Liver (tissue), 9 donors: Measurements from ENCODE around the gene SSNA1. TPM values are rescaled to one million over a fixed set of nuclear protein-coding genes. Genes with fewer than 3 reads are reported as not detected.

ENCODE experiments used
- DNase-seq: peaks from one replicate; pipeline ENCODE4 v3.0.0-alpha.2; 2017; ENCODE audit warnings: low spot score
- H3K27ac ChIP-seq, 2 donors: one replicate each; pipeline ENCODE4 v1.7.0; 2013; ENCODE audit warnings: inconsistent platforms in 2 of 2, low read length in 2 of 2, control low read depth in 1 of 2, low read depth in 1 of 2, mild to moderate bottlenecking in 1 of 2
- H3K27me3 ChIP-seq, 4 donors: one replicate each; pipeline versions ENCODE4 v1.6.1 to v1.7.0; 2013; ENCODE audit warnings: low read length in 3 of 4, inconsistent platforms in 1 of 4, mild to moderate bottlenecking in 1 of 4, moderate library complexity in 1 of 4; ENCODE audit not compliant: control insufficient read depth in 4 of 4, insufficient read depth in 4 of 4
- H3K36me3 ChIP-seq, 4 donors: one replicate each; pipeline versions ENCODE4 v1.6.1 to v1.7.0; 2013; ENCODE audit warnings: low read length in 3 of 4, mild to moderate bottlenecking in 3 of 4, low read depth in 1 of 4, moderate library complexity in 1 of 4; ENCODE audit not compliant: control insufficient read depth in 4 of 4, insufficient read depth in 3 of 4
- H3K4me1 ChIP-seq, 4 donors: one replicate each; pipeline versions ENCODE4 v1.6.1 to v1.7.0; 2013; ENCODE audit warnings: low read length in 3 of 4, mild to moderate bottlenecking in 3 of 4, moderate library complexity in 1 of 4; ENCODE audit not compliant: control insufficient read depth in 4 of 4, insufficient read depth in 4 of 4
- H3K4me3 ChIP-seq, 3 donors: one replicate each; pipeline versions ENCODE4 v1.6.1 to v1.7.0; 2013; ENCODE audit warnings: low read length in 3 of 3, control low read depth in 1 of 3, low read depth in 1 of 3, mild to moderate bottlenecking in 1 of 3
- H3K9ac ChIP-seq, 2 donors: one replicate each; pipeline ENCODE4 v1.7.0; 2013; ENCODE audit warnings: low read length in 2 of 2, mild to moderate bottlenecking in 2 of 2, moderate library complexity in 2 of 2, control low read depth in 1 of 2, low read depth in 1 of 2
- H3K9me3 ChIP-seq, 4 donors: one replicate each; pipeline versions ENCODE4 v1.6.1 to v1.7.0; 2013; ENCODE audit warnings: low read length in 3 of 4; ENCODE audit not compliant: control insufficient read depth in 4 of 4
- ATF3 ChIP-seq: IDR thresholded peaks from 2 replicates; pipeline ENCODE4 v1.6.1; 2016; ENCODE audit warnings: antibody characterized with exemption
- CTCF ChIP-seq: fragments of 150-350 bp; IDR thresholded peaks from 2 replicates; pipeline ENCODE4 v1.5.1; 2017; ENCODE audit warnings: improper control_type of control experiment, low read depth, low read length; ENCODE audit not compliant: missing input control
- FOXA1 ChIP-seq: IDR thresholded peaks from 2 replicates; pipeline ENCODE4 v1.6.1; 2016; ENCODE audit warnings: antibody characterized with exemption
- FOXA2 ChIP-seq: IDR thresholded peaks from 2 replicates; pipeline ENCODE4 v1.6.1; 2016; ENCODE audit warnings: antibody characterized with exemption
- GABPA ChIP-seq, 2 donors: IDR thresholded peaks in 1 of 2; conservative IDR thresholded peaks in 1 of 2; 2 replicates each; pipeline ENCODE4 v1.6.1; 2016; ENCODE audit warnings: antibody characterized with exemption in 2 of 2, mild to moderate bottlenecking in 1 of 2, moderate library complexity in 1 of 2
- HNF4G ChIP-seq: IDR thresholded peaks from 2 replicates; pipeline ENCODE4 v1.6.1; 2016; ENCODE audit warnings: antibody characterized with exemption
- JUND ChIP-seq, 2 donors: IDR thresholded peaks; 2 replicates each; pipeline ENCODE4 v1.6.1; 2016; ENCODE audit warnings: antibody characterized with exemption in 2 of 2
- NR2F2 ChIP-seq: IDR thresholded peaks from 2 replicates; pipeline ENCODE4 v1.6.1; 2016; ENCODE audit warnings: antibody characterized with exemption
- RXRA ChIP-seq, 2 donors: IDR thresholded peaks; 2 replicates each; pipeline ENCODE4 v1.6.1; 2017 to 2018; ENCODE audit warnings: antibody characterized with exemption in 2 of 2, mild to moderate bottlenecking in 1 of 2
- SP1 ChIP-seq: IDR thresholded peaks from 2 replicates; pipeline ENCODE4 v1.6.1; 2018; ENCODE audit warnings: antibody characterized with exemption, mild to moderate bottlenecking
- TAF1 ChIP-seq: conservative IDR thresholded peaks from 2 replicates; pipeline ENCODE4 v1.6.1; 2016; ENCODE audit warnings: antibody characterized with exemption, mild to moderate bottlenecking
- ZBTB33 ChIP-seq: IDR thresholded peaks from 2 replicates; pipeline ENCODE4 v1.6.1; 2016; ENCODE audit warnings: antibody characterized with exemption
- WGBS: extraction: QIAGEN DNeasy Blood & Tissue Kit; methylation state at CpG from one replicate; pipeline ENCODE4 v1.1.7; 2013; 5-methylcytosine and 5-hydroxymethylcytosine counted together
- polyA plus RNA-seq, 2 donors: library from polyadenylated mRNA; stranded (reverse) in 1 of 2; unstranded in 1 of 2; fragments of 200-250 nt in 1 of 2; fragments of >200 nt in 1 of 2; fragmentation: Nextera tagmentation in 1 of 2; extraction: Ambion mirVana in 1 of 2; gene quantifications; one replicate each; pipeline versions ENCODE4 v1.2.1 to v1.2.3, GENCODE V29; 2013 to 2015
- total RNA-seq, 2 donors: library from RNA; depleted of rRNA; stranded (reverse); fragments of >200 nt; gene quantifications; one replicate each; pipeline ENCODE4 v1.2.3, GENCODE V29; 2014
- TF ChIP-seq, protein P1 (sequence below): IDR thresholded peaks from 2 replicates; pipeline ENCODE4 v1.6.1; 2016; ENCODE audit warnings: antibody characterized with exemption
- TF ChIP-seq, protein P2 (sequence below): IDR thresholded peaks from 2 replicates; pipeline ENCODE4 v1.6.1; 2016; ENCODE audit warnings: antibody characterized with exemption, mild to moderate bottlenecking
- donor health status: healthy.
- donor health status: healthy.
- donor health status: healthy.
- donor health status: healthy.
- donor health status: healthy.

The SSNA1 gene
- total and polyA plus RNA-seq, 4 donors: 29.8 to 44.2 (median 40.3) TPM

DNA sequence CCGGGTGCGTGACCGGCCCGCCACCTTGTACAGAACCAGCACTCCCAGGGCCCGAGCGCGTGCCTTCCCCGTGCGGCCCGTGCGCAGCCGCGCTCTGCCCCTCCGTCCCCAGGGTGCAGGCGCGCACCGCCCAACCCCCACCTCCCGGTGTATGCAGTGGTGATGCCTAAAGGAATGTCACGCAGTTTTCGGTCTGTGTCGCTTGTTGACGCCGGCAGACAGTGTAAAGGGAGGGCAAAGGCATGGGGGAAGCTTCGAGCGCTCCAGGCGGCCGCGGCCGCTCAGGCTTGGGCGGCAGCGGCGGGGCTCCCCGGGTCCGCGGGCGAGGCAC is 19.9 kb upstream of the SSNA1 start:
- Histone ChIP-seq H3K9ac (no peak overlapping the region), H3K4me3 (peak overlapping the region in 1 of 3 donors; percentile 42), H3K4me1 (peaks cover 18 to 24% (median 19%) of the 10 kb centered on the region in 4 donors), H3K9me3 (no peaks in the 10 kb centered on the region), H3K36me3 (no peaks in the 10 kb centered on the region), H3K27me3 (peaks cover 7 to 32% (median 15%) of the 10 kb centered on the region in 4 donors), H3K27ac (no peak overlapping the region)
- DNase-seq: no peak
- no peak for TF ChIP-seq FOXA2
- TF ChIP-seq RXRA (IDR thresholded peaks at IDR 0.05): no peak
- TF ChIP-seq, protein P1, sequence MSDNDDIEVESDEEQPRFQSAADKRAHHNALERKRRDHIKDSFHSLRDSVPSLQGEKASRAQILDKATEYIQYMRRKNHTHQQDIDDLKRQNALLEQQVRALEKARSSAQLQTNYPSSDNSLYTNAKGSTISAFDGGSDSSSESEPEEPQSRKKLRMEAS: no peak
- TF ChIP-seq FOXA1: no peak
- no peak for TF ChIP-seq ATF3
- TF ChIP-seq HNF4G: no peak
- TF ChIP-seq, protein P2, sequence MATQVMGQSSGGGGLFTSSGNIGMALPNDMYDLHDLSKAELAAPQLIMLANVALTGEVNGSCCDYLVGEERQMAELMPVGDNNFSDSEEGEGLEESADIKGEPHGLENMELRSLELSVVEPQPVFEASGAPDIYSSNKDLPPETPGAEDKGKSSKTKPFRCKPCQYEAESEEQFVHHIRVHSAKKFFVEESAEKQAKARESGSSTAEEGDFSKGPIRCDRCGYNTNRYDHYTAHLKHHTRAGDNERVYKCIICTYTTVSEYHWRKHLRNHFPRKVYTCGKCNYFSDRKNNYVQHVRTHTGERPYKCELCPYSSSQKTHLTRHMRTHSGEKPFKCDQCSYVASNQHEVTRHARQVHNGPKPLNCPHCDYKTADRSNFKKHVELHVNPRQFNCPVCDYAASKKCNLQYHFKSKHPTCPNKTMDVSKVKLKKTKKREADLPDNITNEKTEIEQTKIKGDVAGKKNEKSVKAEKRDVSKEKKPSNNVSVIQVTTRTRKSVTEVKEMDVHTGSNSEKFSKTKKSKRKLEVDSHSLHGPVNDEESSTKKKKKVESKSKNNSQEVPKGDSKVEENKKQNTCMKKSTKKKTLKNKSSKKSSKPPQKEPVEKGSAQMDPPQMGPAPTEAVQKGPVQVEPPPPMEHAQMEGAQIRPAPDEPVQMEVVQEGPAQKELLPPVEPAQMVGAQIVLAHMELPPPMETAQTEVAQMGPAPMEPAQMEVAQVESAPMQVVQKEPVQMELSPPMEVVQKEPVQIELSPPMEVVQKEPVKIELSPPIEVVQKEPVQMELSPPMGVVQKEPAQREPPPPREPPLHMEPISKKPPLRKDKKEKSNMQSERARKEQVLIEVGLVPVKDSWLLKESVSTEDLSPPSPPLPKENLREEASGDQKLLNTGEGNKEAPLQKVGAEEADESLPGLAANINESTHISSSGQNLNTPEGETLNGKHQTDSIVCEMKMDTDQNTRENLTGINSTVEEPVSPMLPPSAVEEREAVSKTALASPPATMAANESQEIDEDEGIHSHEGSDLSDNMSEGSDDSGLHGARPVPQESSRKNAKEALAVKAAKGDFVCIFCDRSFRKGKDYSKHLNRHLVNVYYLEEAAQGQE: no peak
- no peak for TF ChIP-seq CTCF
- no peak for TF ChIP-seq ZBTB33
- no peak for TF ChIP-seq SP1
- TF ChIP-seq TAF1: no peak
- WGBS: 2% methylated on average over 36 of the region's 36 CpGs

DNA sequence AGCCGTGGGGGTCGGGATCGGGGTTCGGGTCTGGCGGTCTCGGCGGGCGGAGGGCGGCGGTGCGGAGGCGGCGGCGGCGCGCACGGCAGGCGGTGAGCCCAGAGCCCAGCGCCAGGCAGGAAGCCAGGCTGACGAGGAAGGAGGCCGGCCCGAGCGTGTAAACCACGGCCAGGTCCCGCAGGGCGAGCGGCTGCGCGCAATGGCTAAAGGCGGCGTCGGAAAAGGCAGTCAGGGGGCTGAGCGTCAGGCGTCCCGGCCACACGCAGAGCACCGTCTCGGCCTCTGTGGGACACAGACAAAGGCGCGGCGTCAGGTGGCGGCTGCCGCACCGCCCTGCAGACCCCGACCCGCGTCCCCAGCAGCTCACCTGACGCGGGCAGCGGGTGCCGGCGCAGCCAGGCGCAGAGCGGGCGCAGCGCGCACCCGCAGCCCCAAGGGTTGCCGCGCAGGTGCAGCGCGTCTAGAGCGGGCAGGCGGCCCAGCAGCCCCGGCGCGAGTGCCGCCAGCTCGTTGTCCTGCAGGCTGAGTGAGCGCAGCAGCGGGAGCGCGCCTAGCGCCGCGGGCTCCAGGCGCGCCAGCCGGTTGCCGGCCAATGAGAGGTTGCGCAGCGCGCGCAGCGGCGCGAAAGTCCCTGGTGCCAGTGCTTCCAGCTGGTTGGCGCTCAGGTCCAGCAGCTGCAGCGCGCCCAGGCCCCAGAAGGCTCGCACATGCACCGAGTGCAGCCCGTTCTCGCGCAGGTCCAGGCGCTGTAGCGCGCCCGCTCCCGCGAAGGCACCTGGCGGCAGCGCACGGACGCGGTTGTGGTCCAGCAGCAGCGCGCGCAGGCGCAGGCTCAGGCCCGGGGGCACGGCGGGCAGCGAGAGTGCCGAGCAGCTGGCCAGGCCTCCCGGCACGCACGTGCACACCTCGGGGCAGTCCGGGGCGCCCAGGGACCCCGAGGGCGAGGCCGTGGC is 19.3 kb upstream of the SSNA1 start:
- Histone ChIP-seq H3K36me3 (no peaks in the 10 kb centered on the region), H3K27me3 (peaks cover 7 to 29% (median 11%) of the 10 kb centered on the region in 4 donors), H3K27ac (no peak overlapping the region), H3K4me1 (peaks cover 18 to 24% (median 19%) of the 10 kb centered on the region in 4 donors), H3K9me3 (no peaks in the 10 kb centered on the region), H3K4me3 (peak overlapping the region in 2 of 3 donors; percentile 33 to 42), H3K9ac (no peak overlapping the region)
- DNase-seq: no peak
- 1% methylated on average over 124 of the region's 124 CpGs for WGBS
- TF ChIP-seq NR2F2: no peak
- no peak for TF ChIP-seq GABPA (IDR thresholded peaks at IDR 0.05 in 1 of 2, conservative IDR thresholded peaks at IDR 0.05 in 1 of 2)
- no peak for TF ChIP-seq RXRA (IDR thresholded peaks at IDR 0.05)
- no peak for TF ChIP-seq JUND (IDR thresholded peaks at IDR 0.05)
- TF ChIP-seq SP1: no peak
